Smooth muscle cell (in vitro differentiated cells): ENCODE results near the gene KLF7. TPM values are rescaled to one million over a fixed set of nuclear protein-coding genes. Genes with fewer than 3 reads are reported as not detected.

Experiments used
- DNase-seq: peaks from one replicate; lab custom pipeline; 2025; ENCODE audit not compliant: unreplicated experiment; lab: John Stamatoyannopoulos, UW
- H2AFZ ChIP-seq: fragments of 200-600 bp; sonication (generic); 2 replicates; pipeline ENCODE4 v1.6.0; 2016; ENCODE audit warnings: antibody characterized with exemption, low read depth, mild to moderate bottlenecking
- H3F3A ChIP-seq: fragments of 200-600 bp; sonication (generic); 2 replicates; pipeline ENCODE4 v1.6.0; 2017; ENCODE audit warnings: antibody characterized with exemption, low read depth
- H3K27ac ChIP-seq: fragments of 200-600 bp; sonication (generic); 2 replicates; pipeline ENCODE4 v1.5.1; 2016; ENCODE audit warnings: low read depth, mild to moderate bottlenecking
- H3K27me3 ChIP-seq: fragments of 200-600 bp; sonication (generic); 2 replicates; pipeline ENCODE4 v1.6.1; 2016; ENCODE audit warnings: low read depth, mild to moderate bottlenecking
- H3K36me3 ChIP-seq: fragments of 200-600 bp; sonication (generic); 2 replicates; pipeline ENCODE4 v1.5.1; 2016; ENCODE audit warnings: low read depth
- H3K4me1 ChIP-seq: fragments of 200-600 bp; sonication (generic); 2 replicates; pipeline ENCODE4 v1.5.1; 2016; ENCODE audit warnings: low read depth
- H3K4me2 ChIP-seq: fragments of 200-600 bp; sonication (generic); 2 replicates; pipeline ENCODE4 v1.6.0; 2016; ENCODE audit warnings: mild to moderate bottlenecking
- H3K4me3 ChIP-seq: fragments of 200-600 bp; sonication (generic); 2 replicates; pipeline ENCODE4 v1.5.1; 2016; ENCODE audit warnings: mild to moderate bottlenecking
- H3K79me2 ChIP-seq: fragments of 200-600 bp; sonication (generic); 2 replicates; pipeline ENCODE4 v1.6.0; 2016; ENCODE audit warnings: low read depth, mild to moderate bottlenecking
- H3K9ac ChIP-seq: fragments of 200-600 bp; sonication (generic); 2 replicates; pipeline ENCODE4 v1.6.0; 2016; ENCODE audit warnings: low read depth
- H3K9me3 ChIP-seq: fragments of 200-600 bp; sonication (generic); replicated peaks from 2 replicates; pipeline ENCODE4 v1.5.1; 2016; ENCODE audit warnings: low read depth
- H4K20me1 ChIP-seq: fragments of 200-600 bp; sonication (generic); 2 replicates; pipeline ENCODE4 v1.6.0; 2016; ENCODE audit warnings: low read depth
- WGBS: methylation state at CpG from one replicate; pipeline ENCODE4 v1.1.7; 2016; ENCODE audit warnings: low lambda C conversion rate; 5-methylcytosine and 5-hydroxymethylcytosine counted together
- polyA plus RNA-seq: library from polyadenylated mRNA; unstranded; fragments of >200 nt; fragmentation: Nextera tagmentation; extraction: Ambion mirVana; gene quantifications from 2 replicates; pipeline ENCODE4 v1.2.1, GENCODE V29; 2016
- total RNA-seq: library from RNA; depleted of rRNA; stranded (reverse); fragments of >200 nt; gene quantifications from 2 replicates; pipeline ENCODE4 v1.2.3, GENCODE V29; 2014
- TF ChIP-seq, protein P1 (sequence below): fragments of 200-600 bp; sonication (generic); IDR thresholded peaks from 2 replicates; pipeline ENCODE4 v1.5.1; 2017; ENCODE audit warnings: borderline replicate concordance, mild to moderate bottlenecking, antibody characterized with exemption; ENCODE audit not compliant: insufficient read depth, poor library complexity, severe bottlenecking

The KLF7 gene
- total and polyA plus RNA-seq, 2 experiments from 2014 or later: 12.7 to 27.6 TPM

DNA sequence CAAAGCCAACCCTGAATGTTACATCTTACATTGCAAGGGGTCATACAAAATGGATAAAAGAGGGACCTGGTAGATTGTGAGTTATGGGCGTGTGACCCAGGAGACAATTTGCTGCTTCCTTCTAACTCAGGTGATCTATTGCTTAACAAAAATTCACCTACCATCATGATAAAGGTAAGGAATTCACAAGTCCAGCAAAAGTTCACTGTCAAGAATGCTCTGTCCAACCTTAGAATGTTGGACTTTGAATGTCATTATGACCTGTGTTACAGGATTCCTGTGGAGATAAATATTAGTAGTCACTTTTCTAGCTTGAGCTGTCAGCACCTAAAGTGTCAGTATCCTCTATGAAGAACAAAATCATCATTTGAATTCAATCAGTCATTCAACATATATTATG lies 7.9 kb upstream of the KLF7 start:
- Histone ChIP-seq H3K27ac (no peak overlapping the region), H4K20me1 (no peaks in the 10 kb centered on the region), H3K4me2 (no peak overlapping the region), H3K36me3 (no peaks in the 10 kb centered on the region), H3K4me3 (no peak overlapping the region), H3F3A (no peaks in the 10 kb centered on the region), H3K4me1 (no peaks in the 10 kb centered on the region), H3K27me3 (no peaks in the 10 kb centered on the region), H2AFZ (no peak overlapping the region), H3K9ac (no peak overlapping the region), H3K79me2 (no peaks in the 10 kb centered on the region), H3K9me3 (no peaks in the 10 kb centered on the region)
- DNase-seq: no peak
- 98% methylated on average over 1 of the region's 1 CpG for WGBS
- TF ChIP-seq, protein P1, sequence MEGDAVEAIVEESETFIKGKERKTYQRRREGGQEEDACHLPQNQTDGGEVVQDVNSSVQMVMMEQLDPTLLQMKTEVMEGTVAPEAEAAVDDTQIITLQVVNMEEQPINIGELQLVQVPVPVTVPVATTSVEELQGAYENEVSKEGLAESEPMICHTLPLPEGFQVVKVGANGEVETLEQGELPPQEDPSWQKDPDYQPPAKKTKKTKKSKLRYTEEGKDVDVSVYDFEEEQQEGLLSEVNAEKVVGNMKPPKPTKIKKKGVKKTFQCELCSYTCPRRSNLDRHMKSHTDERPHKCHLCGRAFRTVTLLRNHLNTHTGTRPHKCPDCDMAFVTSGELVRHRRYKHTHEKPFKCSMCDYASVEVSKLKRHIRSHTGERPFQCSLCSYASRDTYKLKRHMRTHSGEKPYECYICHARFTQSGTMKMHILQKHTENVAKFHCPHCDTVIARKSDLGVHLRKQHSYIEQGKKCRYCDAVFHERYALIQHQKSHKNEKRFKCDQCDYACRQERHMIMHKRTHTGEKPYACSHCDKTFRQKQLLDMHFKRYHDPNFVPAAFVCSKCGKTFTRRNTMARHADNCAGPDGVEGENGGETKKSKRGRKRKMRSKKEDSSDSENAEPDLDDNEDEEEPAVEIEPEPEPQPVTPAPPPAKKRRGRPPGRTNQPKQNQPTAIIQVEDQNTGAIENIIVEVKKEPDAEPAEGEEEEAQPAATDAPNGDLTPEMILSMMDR: no peak

DNA sequence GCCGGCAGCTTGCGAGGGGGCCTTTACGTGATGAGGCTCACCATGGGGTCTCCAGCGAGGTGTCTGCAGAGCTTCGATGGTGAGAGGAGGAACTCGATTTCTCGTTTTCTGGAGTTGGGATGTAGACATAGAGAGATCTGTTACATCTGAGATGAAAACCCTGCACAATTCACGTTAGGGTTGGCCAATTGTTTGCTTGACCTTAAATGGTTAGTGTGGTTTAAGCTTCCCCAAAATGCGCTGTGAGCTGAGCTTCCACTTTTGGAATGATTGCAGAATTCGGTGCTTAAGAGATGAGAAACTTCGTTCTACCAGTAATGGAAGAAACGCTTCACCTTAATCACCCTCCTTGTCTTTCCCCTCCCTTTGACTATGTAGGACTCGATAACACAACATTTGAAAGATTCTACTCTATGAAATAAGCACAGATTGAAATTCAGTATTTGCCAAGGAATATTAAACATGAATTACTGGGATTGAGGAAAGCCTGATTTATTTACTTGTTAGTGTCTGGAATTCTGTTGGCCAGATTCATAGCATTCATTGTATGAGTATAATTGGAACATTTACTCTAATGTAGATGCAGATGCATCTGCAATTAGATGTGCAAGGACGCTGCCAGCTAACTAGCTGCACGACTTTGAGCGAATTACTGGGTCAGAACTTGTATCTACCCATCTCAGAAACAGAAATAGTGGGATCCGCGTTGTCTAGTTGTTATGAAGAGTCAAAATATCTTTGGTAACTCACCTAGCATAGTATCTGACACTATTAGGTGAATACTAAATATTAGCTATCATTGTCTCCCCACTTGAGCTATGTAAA lies 1.6 kb upstream of the KLF7 start:
- TF ChIP-seq, protein P1: no peak
- H3K4me2 ChIP-seq: peak overlapping the region; percentile 96
- H3K9ac ChIP-seq: peak overlapping the region; percentile 100
- peak overlapping the region; percentile 83 for H3K4me3 ChIP-seq
- DNase-seq: no peak
- H3F3A ChIP-seq: peaks cover 12% of the 10 kb centered on the region
- peak overlapping the region; percentile 99 for H3K27ac ChIP-seq
- H3K36me3 ChIP-seq: no peaks in the 10 kb centered on the region
- 18% methylated on average over 18 of the region's 18 CpGs for WGBS
- peaks cover 10% of the 10 kb centered on the region for H3K79me2 ChIP-seq
- no peak overlapping the region for H2AFZ ChIP-seq
- peaks cover 28% of the 10 kb centered on the region for H3K4me1 ChIP-seq
- no peaks in the 10 kb centered on the region for H3K27me3 ChIP-seq
- H4K20me1 ChIP-seq: peaks cover 11% of the 10 kb centered on the region
- H3K9me3 ChIP-seq: no peaks in the 10 kb centered on the region

DNA sequence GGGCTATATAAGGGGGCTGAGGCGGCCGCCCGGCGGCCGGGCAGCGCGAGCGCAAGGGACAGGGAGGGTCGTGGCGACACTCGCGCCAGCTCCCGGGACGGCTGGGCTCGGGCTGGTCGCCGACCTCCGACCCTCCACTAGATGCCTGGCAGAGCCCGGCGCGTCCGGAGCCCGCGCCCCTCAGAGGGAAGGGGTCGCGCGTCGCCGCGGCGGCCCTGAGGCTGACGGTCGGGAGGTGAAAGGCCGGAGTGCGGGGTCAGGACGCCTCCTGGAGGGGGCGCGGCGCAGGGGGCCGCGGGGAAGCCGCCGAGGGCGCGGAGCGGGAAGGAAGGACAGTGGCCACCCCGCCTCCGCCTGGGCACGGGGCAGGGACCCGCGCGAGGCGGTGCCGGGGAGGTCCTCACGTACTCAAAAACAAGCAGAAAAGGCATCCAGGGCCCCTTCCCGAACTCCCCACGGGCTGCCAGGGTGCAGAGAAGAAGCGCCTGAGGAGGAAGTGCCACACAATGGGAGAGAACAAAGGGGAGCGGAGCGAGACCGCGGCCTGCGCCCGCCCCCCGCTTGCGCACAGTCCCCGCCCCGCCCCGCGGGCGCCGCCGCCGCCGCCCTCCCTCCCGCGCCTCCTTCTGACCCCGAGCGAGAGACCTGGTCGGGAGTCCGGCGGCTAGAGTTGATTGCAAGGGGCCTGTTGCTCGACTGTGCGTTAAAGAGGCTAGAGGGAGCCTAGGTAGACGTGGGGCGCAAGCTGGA lies 776 bp upstream of the KLF7 start:
- peak overlapping the region; percentile 99 for H3K27ac ChIP-seq
- TF ChIP-seq, protein P1: peak; percentile 24
- peak; percentile 54 for DNase-seq
- peaks cover 35% of the 10 kb centered on the region for H3K4me1 ChIP-seq
- peaks cover 18% of the 10 kb centered on the region for H3K79me2 ChIP-seq
- peaks cover 18% of the 10 kb centered on the region for H4K20me1 ChIP-seq
- under 1% methylated on average over 70 of the region's 86 CpGs for WGBS
- peak overlapping the region; percentile 56 for H2AFZ ChIP-seq
- H3F3A ChIP-seq: peaks cover 12% of the 10 kb centered on the region
- H3K27me3 ChIP-seq: no peaks in the 10 kb centered on the region
- peak overlapping the region; percentile 96 for H3K4me2 ChIP-seq
- no peaks in the 10 kb centered on the region for H3K36me3 ChIP-seq
- H3K4me3 ChIP-seq: peak overlapping the region; percentile 83
- H3K9ac ChIP-seq: peak overlapping the region; percentile 100
- H3K9me3 ChIP-seq: no peaks in the 10 kb centered on the region
